Measurements from ENCODE around the gene IPCEF1. TPM values are rescaled to one million over a fixed set of nuclear protein-coding genes. Genes with fewer than 3 reads are reported as not detected.

Gene IPCEF1
- total and polyA plus RNA-seq, 2 of the 4 experiments (the other 2 are of a cell fraction): under 0.01 to 0.03 TPM

DNA sequence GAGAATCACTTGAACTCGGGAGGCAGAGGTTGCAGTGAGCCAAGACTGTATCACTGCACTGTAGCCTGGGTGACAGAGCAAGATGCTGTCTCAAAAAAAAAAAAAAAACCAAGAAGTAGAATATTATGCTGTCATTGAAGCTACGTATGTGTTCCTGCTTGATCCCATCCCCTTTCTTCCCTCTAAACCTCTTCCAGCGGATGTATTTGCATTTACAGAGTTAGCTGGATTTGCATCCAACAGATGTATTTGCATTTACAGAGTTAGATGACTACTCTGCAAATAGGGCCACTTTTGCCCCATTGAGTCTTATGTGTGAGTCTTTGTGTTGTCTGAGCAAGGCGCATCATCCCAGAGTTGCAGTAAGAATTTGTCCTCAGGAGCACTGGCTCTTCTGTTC is 24.9 kb upstream of the IPCEF1 start:
- ChIA-PET POLR2A (ENCODE audit: unreplicated experiment) (no interaction called here), CTCF (interaction anchor here (0.5 kb wide), 1 partner anchor 39 kb away, joined by 3 read pairs; no protein-coding TSS in a partner anchor)
- no peak overlapping the region for H2BK15ac ChIP-seq (ENCODE audit: low read depth, low read length)
- no peak overlapping the region for H3K27ac ChIP-seq (ENCODE audit: insufficient read depth, low read length)
- no peak overlapping the region for H3K18ac ChIP-seq (ENCODE audit: low read depth, low read length)
- H2AFZ ChIP-seq (replicated peaks; ENCODE audit: low read length, poor library complexity): no peak overlapping the region
- no peak overlapping the region for H2AK5ac ChIP-seq (ENCODE audit: low read depth, low read length)
- no peak overlapping the region for H3K14ac ChIP-seq (replicated peaks; ENCODE audit: low read depth, low read length)
- dilution Hi-C loops (cut with HindIII; ENCODE audit: low sequenced_read_pairs, unreplicated experiment): no loop called here
- H3K9me3 ChIP-seq (ENCODE audit: control insufficient read depth, insufficient read depth, low read length): peaks cover 3% of the 10 kb centered on the region; the same call in 1 of the 2 replicates
- no peaks in the 10 kb centered on the region for H3K36me3 ChIP-seq (ENCODE audit: control insufficient read depth, insufficient read depth, low read length)
- no peaks in the 10 kb centered on the region for H3K79me1 ChIP-seq (ENCODE audit: low read depth in 1 of 2, low read length in 2 of 2)
- H3K23ac ChIP-seq (ENCODE audit: low read depth, low read length): no peak overlapping the region
- no peak overlapping the region for H2AK9ac ChIP-seq (replicated peaks; ENCODE audit: low read depth, low read length, poor library complexity)
- ATAC-seq (ENCODE audit: low read depth): no peak
- H2BK5ac ChIP-seq (ENCODE audit: low read depth, low read length, poor library complexity, severe bottlenecking): no peak overlapping the region
- H4K91ac ChIP-seq (ENCODE audit: insufficient read depth, low read depth, low read length): no peak overlapping the region
- H2BK120ac ChIP-seq (ENCODE audit: low read depth, low read length): no peak overlapping the region
- H3K9me1 ChIP-seq (ENCODE audit: insufficient read depth, low read length): peaks cover under 1% of the 10 kb centered on the region; the same call in 1 of the 2 replicates
- H4K20me1 ChIP-seq (ENCODE audit: insufficient read depth, low read length): no peaks in the 10 kb centered on the region
- no peak overlapping the region for H3K4ac ChIP-seq (ENCODE audit: low read depth, low read length)
- H4K8ac ChIP-seq (ENCODE audit: low read depth in 2 of 2, low read length in 2 of 2): no peak overlapping the region
- no peak overlapping the region for H3K4me2 ChIP-seq (ENCODE audit: low read depth, low read length)
- intact Hi-C loops (cut with micrococcal nuclease): no loop called here
- H3K4me1 ChIP-seq (ENCODE audit: control insufficient read depth, insufficient read depth, low read length): peaks cover 3% of the 10 kb centered on the region
- no peak overlapping the region for H2BK20ac ChIP-seq (ENCODE audit: low read depth, low read length)
- BruUV-seq (replicated peaks): no TSS peak
- no CpG with 5 or more reads among the region's 4 CpGs for WGBS, 2 experiments (ENCODE audit: extremely low coverage in 2 of 2, insufficient read length in 1 of 2)
- no peak for TF ChIP-seq RCOR1 (IDR thresholded peaks at IDR 0.05; ENCODE audit: insufficient replicate concordance, low read length)
- TF ChIP-seq MXI1 (IDR thresholded peaks at IDR 0.05; ENCODE audit: borderline replicate concordance, low read depth, low read length): no peak
- no peak for TF ChIP-seq NFE2L2 (IDR thresholded peaks at IDR 0.05; ENCODE audit: low read depth, low read length)
- no peak for TF ChIP-seq BHLHE40 (IDR thresholded peaks at IDR 0.05; ENCODE audit: low read depth, low read length)
- TF ChIP-seq FOS (IDR thresholded peaks at IDR 0.05; ENCODE audit: low read depth, low read length): no peak
- no peak for TF ChIP-seq SMC3 (IDR thresholded peaks at IDR 0.05; ENCODE audit: low read depth, low read length)
- TF ChIP-seq RAD21 (IDR thresholded peaks at IDR 0.05; ENCODE audit: low read length): no peak
- no peak for TF ChIP-seq POLR2A (IDR thresholded peaks at IDR 0.05; ENCODE audit: low read depth, low read length)
- TF ChIP-seq, protein P1, sequence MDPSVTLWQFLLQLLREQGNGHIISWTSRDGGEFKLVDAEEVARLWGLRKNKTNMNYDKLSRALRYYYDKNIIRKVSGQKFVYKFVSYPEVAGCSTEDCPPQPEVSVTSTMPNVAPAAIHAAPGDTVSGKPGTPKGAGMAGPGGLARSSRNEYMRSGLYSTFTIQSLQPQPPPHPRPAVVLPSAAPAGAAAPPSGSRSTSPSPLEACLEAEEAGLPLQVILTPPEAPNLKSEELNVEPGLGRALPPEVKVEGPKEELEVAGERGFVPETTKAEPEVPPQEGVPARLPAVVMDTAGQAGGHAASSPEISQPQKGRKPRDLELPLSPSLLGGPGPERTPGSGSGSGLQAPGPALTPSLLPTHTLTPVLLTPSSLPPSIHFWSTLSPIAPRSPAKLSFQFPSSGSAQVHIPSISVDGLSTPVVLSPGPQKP (IDR thresholded peaks at IDR 0.05; ENCODE audit: borderline replicate concordance, low read depth, low read length): no peak
- no peak for TF ChIP-seq RFX5 (IDR thresholded peaks at IDR 0.05; ENCODE audit: low read depth, low read length)
- no peak overlapping the region for H3K56ac ChIP-seq (ENCODE audit: extremely low read depth, insufficient read depth, low read length)
- no peak overlapping the region for H4K5ac ChIP-seq (ENCODE audit: low read depth, low read length)
- no peaks in the 10 kb centered on the region for H3K27me3 ChIP-seq (ENCODE audit: control insufficient read depth, insufficient read depth, low read length)
- in situ Hi-C loops (cut with MboI; ENCODE audit: low sequenced_read_pairs): no loop called here
- H3K9ac ChIP-seq (ENCODE audit: low read depth, low read length): no peak overlapping the region
- DNase-seq: no peak
- no peak overlapping the region for H3K4me3 ChIP-seq (ENCODE audit: insufficient read depth, low read depth, low read length)
